DND-41 (cell line): Measurements from ENCODE around the gene MDM2.

Experiments used
- ATAC-seq: fragments of 200-7000 bp; cut with Tn5 transposase; 3 replicates; pipeline ENCODE4 v1.9.1; 2021; ENCODE audit warnings: low read depth; ENCODE audit not compliant: insufficient read depth
- DNase-seq: peaks from one replicate; pipeline ENCODE4 v3.0.0-alpha.2; 2020
- H2AFZ ChIP-seq: 2 replicates; pipeline ENCODE4 v1.6.0; 2012; ENCODE audit warnings: low read depth, low read length
- H3K27ac ChIP-seq: 2 replicates; pipeline ENCODE4 v1.5.1; 2012; ENCODE audit warnings: low read length, inconsistent platforms
- H3K27me3 ChIP-seq: fragments of 200-600 bp; sonication (generic); 2 replicates; pipeline ENCODE4 v1.6.0; 2012; ENCODE audit warnings: low read length, mild to moderate bottlenecking, inconsistent platforms; ENCODE audit not compliant: insufficient read depth, poor library complexity
- H3K36me3 ChIP-seq: 2 replicates; pipeline ENCODE4 v1.5.1; 2012; ENCODE audit warnings: low read length, inconsistent platforms; ENCODE audit not compliant: insufficient read depth
- H3K4me1 ChIP-seq: 2 replicates; pipeline ENCODE4 v1.5.1; 2012; ENCODE audit warnings: mild to moderate bottlenecking, low read length; ENCODE audit not compliant: insufficient read depth
- H3K4me2 ChIP-seq: 2 replicates; pipeline ENCODE4 v1.6.0; 2012; ENCODE audit warnings: mild to moderate bottlenecking, moderate library complexity, low read length, inconsistent platforms; ENCODE audit not compliant: insufficient read depth
- H3K4me3 ChIP-seq, 2 experiments: fragments of 200-600 bp in 1 of 2; shearing (Covaris generic) in 1 of 2; 2 replicates each; pipeline ENCODE4 v1.5.1; 2012 to 2016; ENCODE audit warnings: inconsistent platforms in 2 of 2, low read length in 2 of 2, mild to moderate bottlenecking in 2 of 2, low read depth in 1 of 2, moderate library complexity in 1 of 2
- H3K79me2 ChIP-seq: 2 replicates; pipeline ENCODE4 v1.6.0; 2012; ENCODE audit warnings: low read length, inconsistent platforms; ENCODE audit not compliant: insufficient read depth
- H3K9ac ChIP-seq: 2 replicates; pipeline ENCODE4 v1.6.0; 2012; ENCODE audit warnings: low read depth, mild to moderate bottlenecking, inconsistent platforms, low read length, moderate library complexity
- H3K9me3 ChIP-seq: 2 replicates; pipeline ENCODE4 v1.5.1; 2012; ENCODE audit warnings: low read length, moderate library complexity, mild to moderate bottlenecking, inconsistent platforms; ENCODE audit not compliant: insufficient read depth, severe bottlenecking
- H4K20me1 ChIP-seq: 2 replicates; pipeline ENCODE4 v1.6.0; 2012; ENCODE audit warnings: low read length; ENCODE audit not compliant: insufficient read depth
- CTCF ChIP-seq: IDR thresholded peaks from 2 replicates; pipeline ENCODE4 v1.5.1; 2012; ENCODE audit warnings: borderline replicate concordance, low read length, moderate library complexity, mild to moderate bottlenecking; ENCODE audit not compliant: poor library complexity, severe bottlenecking; ENCODE audit errors: extremely low read depth
- EZH2 ChIP-seq: IDR thresholded peaks from 3 replicates; pipeline ENCODE4 v1.6.1; 2012; ENCODE audit warnings: borderline replicate concordance, low read depth, mild to moderate bottlenecking, moderate library complexity, low read length, inconsistent platforms; ENCODE audit not compliant: severe bottlenecking

MDM2 gene

GRCh38 chr12:68824131-68824530, 16.2 kb downstream of the MDM2 start:
- H2AFZ ChIP-seq: no peak overlapping the region
- no peaks in the 10 kb centered on the region for H3K27me3 ChIP-seq
- H3K27ac ChIP-seq: no peak overlapping the region
- no peak overlapping the region for H3K4me2 ChIP-seq
- no peak for DNase-seq
- peaks cover 40% of the 10 kb centered on the region for H3K79me2 ChIP-seq
- H3K36me3 ChIP-seq: peaks cover 94% of the 10 kb centered on the region
- H4K20me1 ChIP-seq: peaks cover 13% of the 10 kb centered on the region
- no peak overlapping the region for H3K4me3 ChIP-seq
- no peaks in the 10 kb centered on the region for H3K9me3 ChIP-seq
- H3K4me1 ChIP-seq: no peaks in the 10 kb centered on the region
- TF ChIP-seq CTCF (no peak), EZH2 (no peak)
- no peak for ATAC-seq
- H3K9ac ChIP-seq: no peak overlapping the region

DNA sequence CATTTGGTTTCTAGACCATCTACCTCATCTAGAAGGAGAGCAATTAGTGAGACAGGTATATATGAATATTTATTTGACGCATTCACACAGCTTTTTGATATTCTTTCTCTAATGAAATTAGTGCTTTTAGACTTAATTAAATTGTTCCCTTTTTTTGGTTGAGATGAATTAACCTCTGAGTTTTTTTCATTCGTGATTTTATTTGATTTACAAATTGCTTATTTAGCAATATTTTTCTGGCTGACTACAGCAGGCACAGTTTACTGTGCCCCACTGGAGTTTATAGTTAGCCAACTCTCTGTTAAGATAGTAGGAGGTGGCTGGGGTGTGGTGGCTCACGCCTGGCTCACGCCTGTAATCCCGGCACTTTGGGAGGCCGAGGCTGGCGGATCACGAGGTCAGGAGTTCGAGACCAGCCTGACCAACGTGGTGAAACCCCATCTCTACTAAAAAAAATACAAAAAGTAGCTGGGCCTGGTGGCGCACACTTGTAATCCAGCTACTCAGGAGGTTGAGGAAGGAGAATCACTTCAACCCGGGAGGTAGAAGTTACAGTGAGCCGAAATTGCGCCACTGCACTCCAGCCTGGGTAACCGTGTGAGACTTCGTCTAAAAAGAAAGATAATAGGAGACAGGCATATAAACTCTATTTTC, 16.7 kb downstream of the MDM2 start:
- TF ChIP-seq EZH2 (no peak), CTCF (no peak)
- no peak overlapping the region for H3K4me3 ChIP-seq
- H3K4me2 ChIP-seq: no peak overlapping the region
- no peaks in the 10 kb centered on the region for H3K9me3 ChIP-seq
- ATAC-seq: no peak
- peaks cover 94% of the 10 kb centered on the region for H3K36me3 ChIP-seq
- DNase-seq: no peak
- peaks cover 35% of the 10 kb centered on the region for H3K79me2 ChIP-seq
- H3K27me3 ChIP-seq: no peaks in the 10 kb centered on the region
- peaks cover 17% of the 10 kb centered on the region for H4K20me1 ChIP-seq
- H3K9ac ChIP-seq: no peak overlapping the region
- no peaks in the 10 kb centered on the region for H3K4me1 ChIP-seq
- H3K27ac ChIP-seq: no peak overlapping the region
- no peak overlapping the region for H2AFZ ChIP-seq

DNA sequence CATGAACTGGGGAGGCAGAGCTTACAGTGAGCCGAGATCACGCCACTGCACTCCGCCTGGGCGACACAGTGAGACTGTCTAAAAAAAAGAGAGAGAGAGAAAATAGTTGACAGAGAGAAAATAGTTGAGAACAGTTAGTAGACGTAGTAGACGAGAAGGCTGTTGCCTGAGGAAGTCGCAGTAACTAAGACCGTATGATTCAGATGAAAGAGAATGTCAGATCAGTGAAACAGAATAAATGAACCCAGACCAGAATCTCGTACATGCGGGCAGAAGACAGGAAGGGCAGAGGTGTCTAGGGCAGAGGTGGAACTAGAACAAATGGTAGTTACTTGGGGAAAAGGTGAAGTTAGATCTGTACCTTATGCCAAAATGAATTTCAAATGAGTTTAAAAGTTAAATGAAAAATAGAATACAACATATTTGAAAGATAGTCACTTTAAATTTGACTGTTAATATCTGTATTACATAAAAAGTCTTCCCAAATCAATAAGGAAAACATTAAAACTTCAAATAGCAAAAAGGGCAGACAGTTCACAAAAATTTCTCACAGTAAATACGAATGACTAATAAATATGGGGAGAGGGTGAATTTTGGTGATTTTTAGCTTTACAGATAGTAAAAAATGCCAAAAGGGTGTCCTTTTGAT, 17.7 kb downstream of the MDM2 start:
- Histone ChIP-seq H3K4me3 (no peak overlapping the region), H3K9ac (no peak overlapping the region), H3K4me1 (no peaks in the 10 kb centered on the region), H2AFZ (no peak overlapping the region), H3K9me3 (no peaks in the 10 kb centered on the region), H3K36me3 (peaks cover 95% of the 10 kb centered on the region), H3K4me2 (no peak overlapping the region), H3K27ac (no peak overlapping the region), H4K20me1 (peaks cover 17% of the 10 kb centered on the region), H3K27me3 (no peaks in the 10 kb centered on the region), H3K79me2 (peaks cover 30% of the 10 kb centered on the region)
- no peak for TF ChIP-seq CTCF
- TF ChIP-seq EZH2: no peak
- no peak for DNase-seq
- ATAC-seq: no peak
